Cardiac septum (tissue), 1 donor: ENCODE results near the gene TCIRG1. TPM values are rescaled to one million over a fixed set of nuclear protein-coding genes. Genes with fewer than 3 reads are reported as not detected.
"Not testable (repeated sequence)": the region's sequence is repeated elsewhere in the genome, so short reads cannot be mapped to it uniquely, and the experiment has no call there.

Source experiments
- DNase-seq: peaks from one replicate; pipeline ENCODE4 v3.0.0-alpha.2; 2020; ENCODE audit warnings: low spot score
- intact Hi-C: fragments of 100-400 bp; cut with DNase I; formaldehyde crosslinking; loops from one replicate; pipeline ENCODE4 v1.14.0; 2022
- total RNA-seq: library from RNA; stranded (reverse); fragmentation: NEBNext Ultra II Directional; extraction: Animal tissue kit (Norgen Biotek cat#: 25700); gene quantifications from one replicate; pipeline ENCODE4 v1.2.1, GENCODE V29; 2021
- donor health status: DM: no; HTN: no; CAD: no.

Gene TCIRG1
- total RNA-seq, 1 donor from 2014 or later = 26.5 TPM

GRCh38 chr11:68066742-68067141, 27.9 kb downstream of the TCIRG1 start:
- DNase-seq = no peak
- intact Hi-C loops = no loop called here

- DNase-seq = no peak
- intact Hi-C loops = no loop called here
Measured at GRCh38 chr11:68067991-68068390, 29.2 kb downstream of the TCIRG1 start.

- intact Hi-C loops = no loop called here
- DNase-seq = no peak
Measured at GRCh38 chr11:68071281-68072048, 32.6 kb downstream of the TCIRG1 start.

- DNase-seq = no peak
- intact Hi-C loops = no loop called here
Measured at GRCh38 chr11:68074584-68075352, 35.9 kb downstream of the TCIRG1 start.

DNA sequence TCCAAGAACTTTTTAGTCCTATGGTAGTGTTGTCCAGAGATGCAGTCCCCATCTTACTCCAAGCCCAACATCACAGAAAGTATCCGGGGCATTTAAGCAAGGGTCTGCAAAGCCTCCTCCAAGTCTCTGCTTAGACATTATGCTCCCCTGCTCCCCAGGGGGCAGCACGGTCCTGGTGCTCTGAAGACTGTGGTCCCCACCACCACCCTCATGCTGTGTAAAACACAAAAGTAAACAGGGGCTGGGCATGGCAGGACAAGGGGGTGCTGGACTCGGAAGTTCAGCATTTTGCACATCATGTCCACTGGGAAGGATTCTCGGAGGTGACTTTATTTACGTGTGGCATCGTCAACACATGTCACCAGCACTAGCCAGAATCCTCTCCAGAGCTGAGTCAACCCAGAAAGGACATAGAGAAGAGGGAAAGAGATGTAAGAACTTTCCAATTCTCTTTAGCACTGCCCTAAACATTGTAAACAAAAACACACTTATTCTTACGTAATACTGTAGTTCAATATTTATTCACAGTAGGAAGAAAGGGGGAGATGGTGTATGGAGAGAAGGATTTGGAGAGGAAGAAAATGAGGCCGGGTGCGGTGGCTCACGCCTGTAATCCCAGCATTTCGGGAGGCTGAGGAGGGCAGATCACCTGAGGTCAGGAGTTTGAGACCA, 37.7 kb downstream of the TCIRG1 start:
- intact Hi-C loops = no loop called here

DNA sequence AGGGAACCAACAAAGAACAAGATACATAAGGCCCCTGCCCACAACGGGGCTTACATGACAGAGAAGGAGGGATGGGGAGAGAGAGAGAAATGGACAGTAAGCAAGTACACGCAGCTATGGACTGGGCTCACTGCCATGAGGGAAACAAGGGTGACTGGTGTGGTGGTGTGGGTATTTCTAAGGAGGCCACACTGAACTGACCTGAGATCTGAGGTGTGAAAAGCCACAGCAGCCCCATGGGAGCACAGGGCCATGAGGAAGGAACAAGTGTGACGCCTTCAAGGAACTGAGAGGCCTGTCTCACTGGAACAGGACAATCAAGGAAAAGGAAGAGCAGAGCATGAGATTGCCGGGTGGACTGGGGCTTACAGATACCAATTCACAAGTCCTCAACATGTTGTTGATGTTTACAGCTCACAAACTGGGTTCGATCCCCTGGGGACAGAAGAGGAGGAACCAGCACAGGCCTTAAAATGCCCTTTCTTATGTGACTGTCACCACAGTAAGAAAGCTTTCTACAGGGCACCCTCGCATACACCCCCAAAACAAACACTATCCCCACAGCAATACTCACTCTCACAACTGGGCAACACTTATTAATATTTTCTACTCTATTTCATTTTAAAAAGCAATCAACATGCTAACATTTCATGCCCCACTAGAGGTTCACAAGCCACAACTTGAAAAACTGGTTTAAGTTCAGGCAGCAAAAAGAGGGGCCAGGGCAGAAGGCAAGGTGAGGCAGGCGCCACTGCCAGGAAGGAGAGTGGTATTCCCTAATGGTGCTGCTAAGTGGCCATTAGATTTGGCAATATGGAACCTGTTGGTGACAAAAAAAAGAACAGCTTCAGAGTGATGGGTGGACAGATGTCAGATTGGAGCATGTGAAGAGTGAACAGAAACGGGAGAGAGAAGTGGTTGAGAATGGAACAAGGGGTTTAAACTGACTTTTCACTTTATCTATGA, 39.1 kb downstream of the TCIRG1 start:
- no peak for DNase-seq
- intact Hi-C loops = no loop called here

More for the DNA sequence above, 37.7 kb downstream of the TCIRG1 start:
- DNase-seq = no peak

DNA sequence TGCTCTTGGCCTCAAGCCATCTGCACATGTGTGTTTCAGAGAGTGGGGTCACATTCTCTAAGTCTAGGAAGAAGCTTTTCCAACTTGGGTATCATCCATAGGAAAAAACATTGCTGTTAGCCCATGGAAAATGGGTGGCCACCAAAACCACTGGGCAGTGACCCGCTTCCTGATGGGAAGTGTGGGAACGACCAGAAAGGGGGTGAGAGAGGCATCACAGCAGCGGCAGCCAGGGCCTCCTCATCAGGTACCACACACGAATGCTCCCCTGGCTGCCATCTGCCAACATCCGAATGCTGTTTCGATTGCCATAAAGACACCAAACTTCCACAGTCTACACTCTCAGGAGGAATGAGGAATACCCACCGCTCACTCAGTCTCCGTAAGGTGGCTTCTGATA, 42.0 kb downstream of the TCIRG1 start:
- intact Hi-C loops = no loop called here
- DNase-seq = no peak

DNA sequence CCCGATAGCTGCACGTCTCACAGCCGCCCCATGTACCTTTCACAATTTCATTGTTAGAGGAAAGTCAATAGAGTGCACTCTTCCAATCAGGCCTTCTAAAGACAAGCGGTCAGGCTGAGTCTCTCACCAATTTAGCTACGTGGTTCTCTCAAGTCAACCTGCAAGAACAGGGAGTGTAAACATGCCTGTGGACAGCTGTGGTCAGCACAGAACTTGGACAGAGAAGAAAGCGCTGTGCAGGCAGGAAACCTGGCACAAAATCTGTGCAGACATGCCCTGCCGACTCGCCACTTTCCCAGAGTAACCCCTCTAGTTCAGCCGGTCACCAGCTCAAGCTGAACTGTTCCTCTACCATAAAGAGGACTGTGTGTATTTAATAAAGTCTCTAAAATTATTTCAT, 42.9 kb downstream of the TCIRG1 start:
- no peak for DNase-seq
- intact Hi-C loops = no loop called here

GRCh38 chr11:68082481-68082880, 43.7 kb downstream of the TCIRG1 start:
- DNase-seq = no peak
- intact Hi-C loops = no loop called here

DNA sequence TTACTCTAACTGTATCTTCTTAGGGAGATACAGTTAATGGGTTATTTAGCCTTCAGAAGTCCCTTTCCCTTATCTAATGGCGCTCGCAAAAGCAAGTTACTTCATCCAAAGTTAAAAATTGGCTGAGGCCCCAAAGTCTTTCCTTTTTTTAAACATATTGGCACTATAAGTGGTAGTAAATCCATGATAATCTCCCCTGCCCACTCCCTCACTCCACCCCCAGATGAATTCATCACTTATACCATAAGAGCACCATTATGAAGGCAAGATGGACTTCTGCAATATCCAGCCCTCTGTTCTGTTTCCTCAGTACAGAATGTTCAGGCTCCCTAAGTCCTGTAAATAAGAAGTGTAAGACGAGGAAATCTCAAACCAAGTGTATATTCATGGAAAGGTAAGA, 44.7 kb downstream of the TCIRG1 start:
- DNase-seq = no peak
- intact Hi-C loops = no loop called here

DNA sequence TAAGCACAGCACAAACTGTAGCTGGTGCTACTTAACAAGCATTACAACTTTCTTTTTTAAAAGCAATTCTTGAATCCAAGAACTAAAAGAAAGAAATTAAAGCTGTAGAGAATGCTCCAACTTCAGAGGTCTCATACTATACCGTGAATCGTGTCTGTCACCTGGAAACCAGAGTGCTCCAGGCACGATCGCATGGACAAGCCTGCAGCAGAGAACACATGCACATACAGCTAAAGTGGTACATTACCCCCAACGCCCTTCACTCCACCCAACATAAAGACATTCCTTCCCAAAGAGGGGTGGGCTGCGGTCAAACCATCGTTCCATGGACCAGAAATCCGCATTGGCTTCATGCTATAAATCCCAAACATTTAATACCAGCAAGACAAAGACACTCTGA, 50.9 kb downstream of the TCIRG1 start:
- intact Hi-C loops = no loop called here
- no peak for DNase-seq

DNA sequence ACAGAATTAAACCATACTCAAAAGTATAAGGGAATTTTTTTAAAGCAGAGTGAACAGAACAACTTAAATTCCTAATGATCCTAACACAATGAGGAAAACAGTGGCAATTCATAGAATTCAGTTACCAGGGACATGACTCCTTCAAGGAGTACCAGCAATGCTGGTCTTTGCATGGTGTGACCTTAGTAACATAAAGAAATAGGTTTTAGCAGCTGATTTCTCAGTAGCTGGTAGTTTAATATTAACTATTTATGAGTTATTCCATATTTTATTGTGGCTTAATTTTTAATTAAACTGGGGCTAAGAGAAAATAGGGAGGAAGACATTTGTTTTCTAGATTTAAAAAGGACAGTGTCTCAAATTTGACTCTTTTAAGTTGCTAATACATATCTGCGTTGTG, 51.5 kb downstream of the TCIRG1 start:
- no peak for DNase-seq
- intact Hi-C loops = no loop called here

DNA sequence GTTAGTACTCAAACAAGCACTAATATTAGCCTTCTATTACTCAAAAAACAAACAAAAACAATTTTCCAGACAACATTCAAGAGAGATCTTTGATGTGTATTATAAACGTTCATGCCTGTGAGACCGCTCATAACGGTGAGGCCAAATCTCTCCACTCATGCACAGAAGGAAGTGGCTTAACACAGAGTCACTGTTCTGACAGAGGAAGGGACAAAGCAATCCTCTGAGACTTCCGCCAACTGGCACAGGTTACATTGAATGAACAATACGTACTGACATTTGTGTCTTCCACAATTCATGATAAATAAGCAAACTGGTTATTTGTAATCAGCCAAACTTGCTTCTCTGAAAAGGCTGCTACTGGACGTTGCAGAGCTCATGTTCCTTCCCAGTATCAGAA, 51.9 kb downstream of the TCIRG1 start:
- DNase-seq = no peak
- intact Hi-C loops = no loop called here

DNA sequence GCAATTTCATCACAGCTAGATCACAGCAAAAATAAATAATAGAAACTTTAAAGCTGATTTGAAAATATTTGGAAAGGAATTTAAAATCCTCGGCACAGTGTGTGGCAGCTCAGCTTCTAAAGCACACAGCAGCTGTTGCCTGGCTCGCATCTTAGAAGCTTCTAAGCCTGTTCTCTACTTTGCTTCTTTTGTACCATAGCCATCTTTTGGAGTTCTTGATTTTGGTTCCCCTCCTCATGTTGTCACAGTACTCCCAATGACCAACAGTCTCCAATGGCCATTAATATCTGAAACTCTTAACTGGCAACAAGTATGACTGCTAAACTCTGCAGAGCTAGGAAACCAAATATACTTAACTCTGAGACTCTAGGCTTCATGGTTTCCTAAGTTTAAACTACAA, 53.6 kb downstream of the TCIRG1 start:
- no peak for DNase-seq
- intact Hi-C loops = no loop called here

DNA sequence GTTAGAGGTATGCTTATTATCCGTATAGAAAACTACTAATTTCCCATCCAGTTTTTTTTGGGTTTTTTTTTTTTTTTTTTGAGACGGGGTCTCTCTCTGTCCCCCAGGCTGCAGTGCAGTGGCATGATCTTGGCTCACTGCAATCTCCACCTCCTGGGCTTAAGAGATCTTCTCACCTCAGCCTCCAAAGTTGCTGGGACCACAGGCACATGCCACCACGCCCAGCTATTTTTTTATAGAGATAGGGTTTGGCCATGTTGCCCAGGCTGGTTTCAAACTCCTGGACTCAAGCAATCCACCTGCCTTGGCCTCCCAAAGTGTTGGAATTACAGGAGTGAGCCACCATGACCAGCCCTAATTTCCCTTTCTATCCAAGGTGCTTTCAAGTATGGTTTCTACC, 54.1 kb downstream of the TCIRG1 start:
- intact Hi-C loops, DNase-seq: not testable (repeated sequence)

- no peak for DNase-seq
- intact Hi-C loops = no loop called here
Measured at GRCh38 chr11:68093565-68093964, 54.7 kb downstream of the TCIRG1 start.

DNA sequence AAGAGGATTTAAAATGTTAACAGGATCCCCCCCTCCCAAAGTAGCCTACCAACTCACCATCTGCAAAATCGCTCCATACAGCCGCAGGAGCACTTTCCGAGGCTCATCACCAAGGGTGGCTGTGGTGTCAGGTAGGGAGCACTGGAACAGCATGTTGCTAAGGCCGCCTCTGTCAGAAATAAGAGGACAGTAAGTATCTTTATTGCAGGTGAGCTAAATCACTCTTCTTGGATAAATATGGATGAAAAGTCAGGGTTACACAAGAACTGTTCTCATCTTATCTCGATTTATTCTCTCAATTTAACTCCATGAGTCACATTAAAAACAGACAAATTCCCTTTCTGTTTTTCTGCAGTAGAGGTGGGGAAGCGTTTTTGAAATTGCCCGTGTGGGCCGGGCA, 58.1 kb downstream of the TCIRG1 start:
- intact Hi-C loops = no loop called here
- no peak for DNase-seq

DNA sequence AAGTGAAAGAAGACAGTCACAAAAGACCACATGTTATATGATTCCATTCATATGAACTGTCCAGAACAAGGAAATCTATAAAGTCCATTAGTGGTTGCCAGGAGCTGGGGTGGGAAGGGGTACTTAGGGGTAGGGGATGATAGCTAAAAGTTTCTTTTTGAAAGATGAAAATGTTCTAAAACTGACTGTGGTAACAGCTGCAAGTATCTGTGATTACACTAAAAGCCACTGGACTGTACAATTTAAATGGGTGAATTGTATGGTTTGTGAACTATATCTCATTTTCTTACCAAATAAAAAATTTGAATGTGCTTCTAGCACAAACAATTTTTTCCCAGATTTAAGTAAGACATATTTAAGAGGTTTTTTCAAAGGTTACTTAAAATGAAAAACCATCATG, 60.2 kb downstream of the TCIRG1 start:
- DNase-seq = no peak
- intact Hi-C loops = no loop called here
